NCI-H1694 treated with DMSO at 0.1 percent for 48 hours (cell line): ENCODE data around the gene PHLDB3.
"Not testable (repeated sequence)": the region's sequence is repeated elsewhere in the genome, so short reads cannot be mapped to it uniquely, and the experiment has no call there.

Source experiments
- DNase-seq: peaks from one replicate; lab custom pipeline; 2025; lab: John Stamatoyannopoulos, UW

Gene PHLDB3

DNA sequence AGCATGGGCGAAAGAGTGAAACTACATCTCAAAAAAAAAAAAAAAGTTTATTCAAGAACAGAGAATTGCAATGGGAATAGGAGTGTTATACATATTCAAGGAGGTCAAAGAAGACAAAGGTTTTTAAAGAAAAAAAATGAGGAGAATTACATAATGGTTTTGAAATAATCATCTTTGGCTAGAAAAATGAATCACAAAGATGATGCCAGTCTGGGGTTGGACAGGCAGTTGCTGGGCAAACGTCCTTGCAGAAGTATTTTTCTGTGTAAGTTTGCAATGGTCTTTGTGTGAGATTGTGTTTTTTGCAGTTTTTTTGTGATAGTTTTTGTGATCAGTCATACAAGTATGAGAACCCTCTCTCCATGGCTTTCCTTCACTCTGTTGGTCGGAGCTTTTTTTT is 62.8 kb downstream of the PHLDB3 start:
- DNase-seq, result no peak

DNA sequence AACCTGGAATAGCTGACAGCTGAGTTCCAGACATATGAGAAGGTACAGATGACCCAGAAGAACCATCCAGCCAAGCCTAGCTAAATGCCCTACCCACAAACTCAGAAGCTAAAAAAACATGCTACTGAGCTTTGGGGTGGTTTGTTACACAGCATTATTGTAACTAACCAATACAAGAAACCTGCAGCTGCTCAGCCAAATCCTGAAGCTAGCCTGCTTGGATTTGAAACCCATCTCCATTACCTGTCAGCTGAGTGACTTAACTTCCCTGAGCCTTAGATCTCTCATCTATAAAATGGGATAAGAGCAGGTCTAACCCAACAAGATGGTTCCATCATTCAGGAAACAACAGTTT is 64.9 kb downstream of the PHLDB3 start:
- no peak for DNase-seq

DNA sequence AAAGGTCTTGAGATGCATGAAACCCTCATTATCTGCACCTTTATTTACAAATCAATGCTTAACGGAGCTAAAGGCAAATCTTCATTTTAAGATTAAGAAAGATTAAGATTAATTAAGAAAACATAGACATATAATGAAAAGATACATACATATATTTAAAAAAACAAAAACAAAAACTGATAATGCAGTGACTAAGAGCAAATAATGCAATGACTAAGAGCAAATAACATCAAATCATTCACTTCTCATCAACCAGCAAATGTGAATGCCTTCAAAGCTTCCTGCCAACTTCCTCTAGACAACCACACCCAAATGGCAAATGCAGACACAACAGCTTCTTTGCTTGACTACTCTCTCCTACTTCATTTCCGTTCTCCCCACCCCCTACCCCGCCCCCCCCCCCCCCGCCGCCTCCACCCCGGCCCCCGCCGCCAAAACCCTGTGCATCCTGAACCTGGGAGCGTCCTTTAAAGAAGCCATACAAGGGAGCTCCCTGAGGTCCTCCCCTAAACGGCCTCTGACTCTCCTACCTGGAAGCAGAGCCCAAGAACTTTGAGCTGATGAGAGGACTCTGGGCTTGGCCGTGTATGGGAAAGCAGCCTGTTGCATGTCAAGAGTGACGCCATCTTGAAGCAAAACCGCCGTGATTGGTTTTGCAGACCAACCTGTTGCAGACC is 65.4 kb downstream of the PHLDB3 start:
- DNase-seq, result no peak

DNA sequence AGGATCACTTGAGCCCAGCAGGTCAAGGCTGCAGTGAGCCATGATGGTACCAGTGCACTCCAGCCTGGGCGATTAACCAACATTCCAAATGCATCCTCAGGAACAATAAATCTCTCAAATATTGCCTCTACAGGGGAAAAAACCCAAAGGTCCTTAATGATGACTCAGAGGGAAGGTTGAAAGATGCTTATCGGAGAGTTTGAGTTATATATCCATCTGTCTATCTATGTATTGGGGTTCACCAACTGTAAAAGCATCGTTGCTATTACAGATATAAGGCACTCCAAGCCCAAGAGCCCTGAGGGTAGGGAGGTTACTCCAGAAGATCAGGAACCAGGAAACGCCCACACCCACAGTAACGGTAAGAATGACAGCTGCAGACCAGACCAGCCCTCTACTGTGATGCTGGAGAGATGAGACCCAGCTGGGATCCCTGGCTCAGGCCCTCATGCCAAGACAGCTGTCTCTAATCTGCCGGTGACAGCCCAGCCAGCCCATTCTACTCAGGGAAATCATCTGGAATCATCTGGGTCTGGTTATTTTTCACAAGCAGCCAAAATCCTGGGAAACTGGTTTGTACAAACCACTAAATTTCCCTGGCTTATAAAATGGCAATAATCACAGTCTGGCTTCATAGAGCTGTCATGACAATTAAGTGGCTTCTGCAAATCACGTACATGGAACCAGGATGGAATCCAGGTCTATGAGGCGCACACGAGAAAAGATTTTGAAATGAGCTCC is 66.1 kb downstream of the PHLDB3 start:
- DNase-seq, result peak; percentile 17

DNA sequence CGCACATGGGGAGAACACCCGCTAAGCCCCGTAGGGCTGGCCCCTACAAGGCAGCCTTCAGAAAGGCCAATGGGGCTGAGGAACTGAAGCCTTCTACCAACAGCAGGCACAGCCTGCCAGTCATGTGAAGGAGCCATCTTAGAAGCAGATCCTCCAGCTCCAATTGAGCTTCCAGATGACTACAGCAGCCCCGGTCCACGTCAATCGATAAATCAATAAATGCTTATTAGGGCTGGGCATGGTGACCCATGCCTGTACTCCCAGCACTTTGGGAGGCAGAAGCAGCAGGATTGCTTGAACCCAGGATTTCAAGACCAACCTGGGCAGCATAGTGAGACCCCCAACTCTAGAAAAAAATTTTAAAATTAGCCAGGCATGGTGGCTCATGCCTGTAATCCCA is 66.8 kb downstream of the PHLDB3 start:
- DNase-seq, result no peak

DNA sequence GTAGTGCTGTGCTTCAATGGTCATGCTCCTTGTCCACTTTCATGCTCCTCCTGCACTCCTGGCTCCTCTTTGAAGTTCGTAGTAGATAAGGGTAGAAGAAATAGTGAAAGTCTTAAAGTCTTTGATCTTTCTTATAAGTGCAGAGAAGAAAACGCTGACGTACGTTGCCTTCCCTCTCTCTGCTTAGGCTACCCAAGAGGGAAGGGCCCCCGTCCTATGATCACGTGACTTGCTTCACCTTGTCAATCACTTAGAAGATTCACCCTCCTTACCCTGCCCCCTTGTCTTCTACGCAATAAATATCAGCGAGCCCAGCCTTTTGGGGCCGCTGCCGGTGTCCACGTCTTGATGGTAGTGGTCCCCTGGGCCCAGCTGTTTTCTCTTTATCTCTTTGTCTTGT is 67.3 kb downstream of the PHLDB3 start:
- DNase-seq, result not testable (repeated sequence)

DNA sequence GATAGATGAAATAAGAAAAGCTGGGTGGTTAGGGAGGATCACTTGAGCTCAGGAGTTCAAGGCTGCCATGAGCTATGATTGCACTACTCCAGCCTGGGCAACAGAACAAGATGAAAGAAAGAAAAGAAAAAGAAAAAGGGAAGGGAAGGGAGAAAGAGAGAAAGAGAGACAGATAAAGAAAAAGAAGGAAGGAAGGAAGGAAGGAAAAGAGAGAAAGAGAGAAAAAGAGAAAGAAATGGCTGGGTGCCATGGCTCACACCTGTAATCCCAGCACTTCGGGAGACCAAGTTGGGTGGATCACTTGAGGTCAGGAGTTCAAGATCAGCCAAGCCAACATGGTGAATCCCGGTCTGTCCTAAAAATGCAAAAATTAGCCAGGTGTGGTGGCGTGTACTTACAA is 68.8 kb downstream of the PHLDB3 start:
- DNase-seq, result no peak

DNA sequence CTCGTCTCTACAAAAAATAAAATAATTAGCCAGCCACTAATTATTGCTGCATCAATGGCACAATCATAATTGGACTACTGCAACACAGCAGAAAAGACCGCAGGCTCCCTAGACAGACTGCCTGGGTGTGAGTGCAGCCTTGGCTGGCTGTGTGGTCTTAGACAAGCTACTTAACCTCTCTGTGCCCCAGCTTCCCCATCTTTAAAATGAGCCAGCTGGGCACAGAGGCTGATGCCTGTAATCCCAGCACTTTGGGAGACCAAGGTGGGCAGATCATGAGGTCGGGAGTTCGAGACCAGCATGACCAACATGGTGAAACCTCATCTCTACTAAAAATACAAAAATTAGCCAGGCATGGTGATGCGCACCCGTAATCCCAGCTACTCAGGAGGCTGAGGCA is 70.9 kb downstream of the PHLDB3 start:
- DNase-seq, result no peak

DNA sequence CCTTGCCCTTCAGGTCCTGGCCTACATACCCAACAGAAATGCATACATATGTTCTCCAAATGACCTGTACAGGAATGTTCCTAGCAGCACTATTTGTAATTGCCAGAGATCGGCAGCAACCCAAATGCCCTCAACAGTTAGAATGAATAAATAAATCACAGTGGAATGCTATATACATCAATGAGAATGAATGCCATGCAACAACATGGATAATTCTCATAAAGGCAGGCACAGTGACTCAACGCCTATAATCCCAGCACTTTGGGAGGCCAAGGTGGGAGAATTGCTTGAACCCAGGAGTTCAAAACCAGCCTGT is 71.2 kb downstream of the PHLDB3 start:
- no peak for DNase-seq

DNA sequence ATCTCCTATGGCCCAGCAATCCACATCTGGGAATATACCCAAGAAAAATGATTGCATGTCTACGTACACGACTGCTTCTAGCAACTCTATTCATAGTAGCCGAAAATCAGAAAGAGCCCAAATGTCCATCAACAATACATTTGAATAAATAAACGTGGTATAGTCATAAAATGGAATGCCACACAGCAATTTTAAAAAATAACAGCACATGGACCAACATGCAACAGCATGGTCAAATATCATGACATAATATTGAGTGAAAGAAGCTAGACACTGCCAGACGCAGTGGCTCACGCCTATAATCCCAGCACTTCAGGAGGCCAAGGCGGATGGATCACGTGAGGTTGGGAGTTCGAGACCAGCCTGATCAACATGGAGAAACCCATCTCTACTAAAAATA is 73.6 kb downstream of the PHLDB3 start:
- DNase-seq, result no peak

DNA sequence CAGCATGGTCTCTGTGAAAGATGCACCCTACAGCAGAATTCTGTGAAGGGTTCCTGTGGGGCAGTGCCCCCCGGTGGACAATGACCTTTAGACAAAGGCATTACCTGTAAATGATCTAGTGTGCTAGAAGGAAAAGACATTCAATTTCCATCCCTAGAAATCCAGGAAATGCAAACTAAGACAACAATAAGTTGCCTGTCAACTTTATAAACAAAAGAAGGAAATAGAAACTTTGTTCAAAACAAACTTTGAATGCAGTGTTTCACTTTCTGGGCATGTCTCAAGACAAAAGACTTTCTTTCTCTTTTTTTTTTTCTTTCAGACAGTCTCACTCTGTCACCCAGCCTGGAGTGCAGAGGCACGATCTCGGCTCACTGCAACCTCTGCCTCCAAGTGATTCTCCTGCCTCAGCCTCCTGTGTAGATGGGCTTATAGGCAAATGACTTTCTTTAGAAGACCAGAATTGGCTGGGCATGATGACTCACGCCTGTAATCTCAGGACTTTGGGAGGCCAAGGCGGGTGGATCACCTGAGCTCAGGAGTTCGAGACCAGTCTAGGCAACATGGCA is 74.3 kb downstream of the PHLDB3 start:
- no peak for DNase-seq

DNA sequence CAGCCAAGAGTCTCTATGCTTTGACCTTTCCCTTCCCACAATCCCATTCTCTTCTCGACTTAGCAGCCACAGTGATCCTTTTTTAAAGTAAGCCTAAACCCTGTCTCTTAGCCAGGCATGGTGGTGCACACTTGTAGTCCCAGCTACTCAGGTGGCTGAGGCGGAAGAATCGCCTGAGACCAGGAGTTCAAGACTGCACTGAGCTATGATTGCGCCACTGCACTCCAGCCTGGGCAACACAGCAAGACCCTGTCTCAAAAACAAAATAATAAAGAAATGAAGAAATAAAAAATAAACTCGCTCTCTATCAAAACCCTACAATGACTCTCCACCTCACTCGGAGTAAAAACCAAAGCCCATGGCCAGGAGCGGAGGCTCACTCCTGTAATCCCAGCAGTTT is 75.2 kb downstream of the PHLDB3 start:
- DNase-seq, result no peak

DNA sequence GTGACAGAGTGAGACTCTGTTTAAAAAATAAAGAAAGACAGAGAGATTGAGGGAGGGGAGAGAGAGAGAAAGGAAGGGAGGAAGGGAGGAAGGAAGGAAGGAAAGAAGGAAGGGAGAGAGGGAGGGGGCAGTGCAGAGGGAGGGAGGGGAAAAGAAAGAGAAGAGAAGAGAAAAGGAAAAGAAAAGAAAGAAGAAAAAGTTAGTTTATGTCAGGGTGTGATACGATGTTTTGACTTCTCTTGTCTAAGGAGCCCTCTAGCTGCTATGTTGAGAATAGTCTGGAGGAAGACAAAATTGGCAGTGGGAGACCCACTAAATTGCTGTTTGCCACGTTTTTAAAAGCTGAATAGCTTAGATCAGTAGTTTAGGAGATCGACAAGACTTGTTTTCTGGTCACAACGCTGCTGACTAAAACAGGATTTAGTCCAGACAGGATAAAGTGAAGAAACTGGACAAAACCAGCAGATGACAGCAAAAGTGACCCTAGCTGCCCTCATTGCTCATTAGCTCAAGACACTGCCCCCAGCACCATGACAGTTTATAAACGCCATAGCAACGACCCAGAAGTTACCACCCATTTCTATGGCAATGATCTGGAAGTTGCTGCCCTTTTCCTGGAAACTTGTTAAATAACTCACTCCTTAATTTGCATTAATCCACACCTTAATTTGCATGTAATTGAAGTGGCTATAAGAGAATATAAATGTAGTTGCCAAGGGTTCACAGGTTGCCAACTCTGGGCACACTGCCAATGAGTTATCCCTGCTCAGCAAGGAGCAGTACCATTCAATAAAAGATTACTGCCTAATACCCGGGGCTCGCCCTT is 78.8 kb downstream of the PHLDB3 start:
- DNase-seq, result no peak
